ENCODE measurements around the gene FAM89B. TPM values are rescaled to one million over a fixed set of nuclear protein-coding genes. Genes with fewer than 3 reads are reported as not detected.

FAM89B gene
- total RNA-seq, 6 donors from 2014 or later = 27.9 to 65.8 (median 45.3) TPM

DNA sequence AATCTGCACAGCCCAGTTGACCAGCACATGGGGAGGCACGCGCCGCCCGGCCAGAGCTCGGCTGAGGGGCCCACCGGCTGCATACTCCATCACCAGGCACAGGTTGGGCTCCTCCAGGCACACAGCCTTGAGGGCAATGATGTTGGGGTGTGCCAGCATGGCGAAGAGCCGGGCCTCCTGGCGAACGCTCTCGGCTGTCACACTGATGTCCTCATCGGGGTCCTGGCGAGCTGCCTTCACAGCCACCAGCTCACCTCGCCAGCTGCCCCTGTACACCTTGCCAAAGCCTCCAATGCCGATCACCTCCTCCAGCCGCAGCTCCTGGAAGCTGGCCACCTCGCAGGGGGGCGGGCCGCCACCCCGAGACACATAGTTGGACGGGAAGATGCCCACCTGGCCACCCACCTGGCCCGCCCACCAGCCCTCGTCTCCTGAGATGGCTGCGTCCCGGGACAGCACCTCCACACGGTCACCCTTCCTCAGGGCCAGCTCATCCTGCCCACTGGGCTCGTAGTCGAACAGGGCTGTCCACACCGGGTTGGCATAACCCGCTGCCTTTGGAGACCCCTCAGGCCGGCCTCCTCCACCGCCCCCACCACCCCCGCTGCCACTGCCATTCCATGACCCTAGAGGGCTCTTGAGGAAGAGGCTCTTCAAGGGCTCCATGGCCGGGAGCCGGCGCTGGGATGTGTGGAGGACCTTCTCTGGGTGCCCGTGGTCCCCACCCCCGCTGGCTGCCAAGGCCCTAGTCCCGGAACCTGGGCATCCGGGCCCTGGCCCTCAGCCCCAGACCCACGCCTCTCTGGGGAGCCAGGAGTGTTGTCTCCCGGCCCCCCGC, 41.0 kb downstream of the FAM89B start:
- peak overlapping the region; percentile 94 to 96 (median 95) for H3K27ac ChIP-seq
- peak in 1 of 2 donors; percentile 88 for DNase-seq
- H3K4me1 ChIP-seq = peaks cover 56 to 70% (median 66%) of the 10 kb centered on the region in 4 donors
- peaks cover 9 to 39% (median 20%) of the 10 kb centered on the region in 4 donors for H3K36me3 ChIP-seq
- WGBS, 2 donors = 13 to 25% methylated on average over 4 to 30 of the region's 43 CpGs
- H3K27me3 ChIP-seq = no peaks in the 10 kb centered on the region
- no peaks in the 10 kb centered on the region for H3K9me3 ChIP-seq
- H3K4me3 ChIP-seq = peak overlapping the region; percentile 64 to 100 (median 96)
- TF ChIP-seq, protein P1, sequence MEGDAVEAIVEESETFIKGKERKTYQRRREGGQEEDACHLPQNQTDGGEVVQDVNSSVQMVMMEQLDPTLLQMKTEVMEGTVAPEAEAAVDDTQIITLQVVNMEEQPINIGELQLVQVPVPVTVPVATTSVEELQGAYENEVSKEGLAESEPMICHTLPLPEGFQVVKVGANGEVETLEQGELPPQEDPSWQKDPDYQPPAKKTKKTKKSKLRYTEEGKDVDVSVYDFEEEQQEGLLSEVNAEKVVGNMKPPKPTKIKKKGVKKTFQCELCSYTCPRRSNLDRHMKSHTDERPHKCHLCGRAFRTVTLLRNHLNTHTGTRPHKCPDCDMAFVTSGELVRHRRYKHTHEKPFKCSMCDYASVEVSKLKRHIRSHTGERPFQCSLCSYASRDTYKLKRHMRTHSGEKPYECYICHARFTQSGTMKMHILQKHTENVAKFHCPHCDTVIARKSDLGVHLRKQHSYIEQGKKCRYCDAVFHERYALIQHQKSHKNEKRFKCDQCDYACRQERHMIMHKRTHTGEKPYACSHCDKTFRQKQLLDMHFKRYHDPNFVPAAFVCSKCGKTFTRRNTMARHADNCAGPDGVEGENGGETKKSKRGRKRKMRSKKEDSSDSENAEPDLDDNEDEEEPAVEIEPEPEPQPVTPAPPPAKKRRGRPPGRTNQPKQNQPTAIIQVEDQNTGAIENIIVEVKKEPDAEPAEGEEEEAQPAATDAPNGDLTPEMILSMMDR (IDR thresholded peaks at IDR 0.05) = no peak
- no peak for TF ChIP-seq POLR2AphosphoS5 (IDR thresholded peaks at IDR 0.05)
- TF ChIP-seq POLR2A (IDR thresholded peaks at IDR 0.05) = no peak
- TF ChIP-seq EP300 (IDR thresholded peaks at IDR 0.05) = no peak
- no peak for ATAC-seq (ENCODE audit: low FRiP score in 2 of 2)

DNA sequence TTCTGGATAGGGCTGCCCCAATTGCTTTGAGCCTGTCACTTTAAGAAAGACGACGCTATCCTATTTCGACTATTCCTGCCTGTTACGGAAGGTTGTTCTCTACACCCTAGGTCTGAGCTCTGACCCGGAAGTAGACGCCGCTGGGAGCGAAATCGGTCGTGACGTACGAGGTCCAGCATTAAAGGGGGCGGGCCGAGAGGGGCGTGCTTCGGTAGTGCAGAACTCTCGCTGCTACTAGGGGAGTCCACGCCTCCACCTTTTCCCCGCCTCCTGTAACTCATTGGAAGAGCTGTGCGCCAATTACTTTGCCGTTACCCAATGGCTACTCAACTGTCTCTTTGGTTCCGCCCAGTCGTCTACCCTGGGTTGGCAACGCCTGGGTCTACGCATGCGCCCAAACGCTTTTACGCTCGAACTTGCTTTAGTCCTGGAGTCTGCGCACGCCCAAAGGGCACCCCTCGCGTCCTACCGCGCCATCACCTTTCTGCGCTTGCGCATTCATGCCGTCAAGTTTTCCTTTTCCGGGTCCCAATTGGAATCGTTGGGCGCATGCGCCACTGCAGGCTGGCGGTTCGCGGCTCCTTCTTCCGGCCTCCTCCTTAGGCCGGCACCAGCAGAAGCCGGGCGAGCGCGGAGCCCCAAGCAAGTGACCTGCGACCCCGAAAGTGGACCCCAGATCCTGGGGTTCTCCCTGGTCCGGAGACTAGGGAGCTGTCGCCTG, 43.1 kb downstream of the FAM89B start, which contains the start of gene PCNX3:
TSS of gene PCNX3 (plus strand) at position 548 of the 721 bp plus-strand sequence. CDS start 536 bp downstream, outside the sequence.
- peak; percentile 89 to 95 for ATAC-seq (ENCODE audit: low FRiP score in 2 of 2)
- Histone ChIP-seq H3K27ac (peak within 1 kb of the TSS; percentile 94 to 96 (median 95)), H3K36me3 (peaks cover 21 to 43% (median 34%) of the 10 kb centered on the region in 4 donors), H3K9me3 (no peaks in the 10 kb centered on the region), H3K4me1 (peaks cover 37 to 59% (median 47%) of the 10 kb centered on the region in 4 donors), H3K27me3 (no peaks in the 10 kb centered on the region), H3K4me3 (peak within 1 kb of the TSS; percentile 94 to 100 (median 98))
- DNase-seq = peak; percentile 95 to 100
- TF ChIP-seq POLR2A (IDR thresholded peaks at IDR 0.05) (peak in 3 of 4 donors; percentile 25 to 75 (median 57)), POLR2AphosphoS5 (IDR thresholded peaks at IDR 0.05) (peak; percentile 59 to 80), EP300 (IDR thresholded peaks at IDR 0.05) (no peak)
- TF ChIP-seq, protein P1 (IDR thresholded peaks at IDR 0.05) = peak in 1 of 6 experiments; percentile 28
- 0 to 1% methylated on average over 33 to 40 of the region's 55 CpGs for WGBS, 2 donors

DNA sequence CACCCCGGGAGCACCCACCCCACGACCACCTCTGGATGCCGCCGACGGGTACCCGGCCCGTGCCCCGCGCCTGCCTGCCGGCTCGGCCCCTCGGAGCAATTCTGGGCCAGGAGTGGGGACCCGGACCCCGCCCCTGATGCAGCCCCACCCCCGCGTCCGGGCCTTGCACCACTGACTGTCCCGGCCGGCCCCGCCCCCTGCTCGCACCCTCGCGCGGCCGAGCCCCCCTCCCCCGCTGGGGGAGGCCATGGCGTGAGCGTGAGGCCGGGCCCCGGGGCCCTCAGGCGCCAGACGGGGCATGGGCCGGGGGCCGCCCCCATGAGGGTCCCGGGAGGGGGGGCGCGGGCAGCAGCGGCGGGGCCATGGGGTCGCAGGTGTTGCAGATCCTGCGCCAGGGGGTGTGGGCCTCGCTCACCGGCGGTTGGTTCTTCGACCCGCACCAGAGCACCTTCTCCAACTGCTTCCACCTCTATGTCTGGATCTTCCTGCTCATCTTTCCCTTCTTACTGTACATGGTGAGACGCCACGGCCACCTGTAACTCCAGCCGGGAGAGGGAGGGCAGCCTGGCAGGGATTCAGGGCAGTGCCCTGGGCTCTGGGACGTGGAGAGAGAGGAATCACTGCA, 43.7 kb downstream of the FAM89B start:
- ATAC-seq (ENCODE audit: low FRiP score in 2 of 2) (no peak), DNase-seq (peak in 1 of 2 donors; percentile 94)
- 3% methylated on average over 8 to 15 of the region's 50 CpGs for WGBS, 2 donors
- H3K9me3 ChIP-seq = no peaks in the 10 kb centered on the region
- peaks cover 21 to 50% (median 41%) of the 10 kb centered on the region in 4 donors for H3K36me3 ChIP-seq
- TF ChIP-seq POLR2AphosphoS5 (IDR thresholded peaks at IDR 0.05) (no peak), POLR2A (IDR thresholded peaks at IDR 0.05) (no peak), EP300 (IDR thresholded peaks at IDR 0.05) (no peak)
- TF ChIP-seq, protein P1 (IDR thresholded peaks at IDR 0.05) = no peak
- H3K27me3 ChIP-seq = no peaks in the 10 kb centered on the region
- H3K4me3 ChIP-seq = peak overlapping the region; percentile 94 to 100 (median 98)
- peaks cover 32 to 56% (median 40%) of the 10 kb centered on the region in 4 donors for H3K4me1 ChIP-seq
- peak overlapping the region; percentile 94 to 96 (median 95) for H3K27ac ChIP-seq

DNA sequence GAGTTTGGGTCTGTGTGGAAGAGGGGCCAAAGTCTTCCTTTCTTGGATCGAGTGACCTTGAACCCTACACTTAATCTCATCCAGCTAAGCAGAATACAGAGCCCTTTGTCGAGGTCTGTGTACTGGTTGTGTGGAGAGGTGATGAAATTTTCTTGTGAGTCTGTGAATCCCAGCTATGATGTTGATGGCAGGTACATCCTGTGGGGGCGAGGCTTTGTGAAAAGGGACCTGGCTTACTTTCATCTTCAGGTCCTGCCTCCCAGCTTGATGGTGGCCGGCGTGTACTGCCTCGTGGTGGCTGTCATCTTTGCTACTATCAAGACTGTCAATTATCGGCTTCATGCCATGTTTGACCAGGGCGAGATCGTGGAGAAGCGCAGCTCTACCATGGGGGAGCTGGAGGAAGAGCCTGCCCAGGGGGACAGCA, 44.2 kb downstream of the FAM89B start:
- 56 to 71% methylated on average over 10 of the region's 10 CpGs for WGBS, 2 donors
- H3K4me1 ChIP-seq = peaks cover 27 to 51% (median 35%) of the 10 kb centered on the region in 4 donors
- ATAC-seq (ENCODE audit: low FRiP score in 2 of 2) (no peak), DNase-seq (no peak)
- H3K27ac ChIP-seq = peak overlapping the region; percentile 94 to 96 (median 95)
- H3K36me3 ChIP-seq = peaks cover 21 to 55% (median 43%) of the 10 kb centered on the region in 4 donors
- H3K4me3 ChIP-seq = peak overlapping the region; percentile 94 to 100 (median 98)
- no peak for TF ChIP-seq POLR2AphosphoS5 (IDR thresholded peaks at IDR 0.05)
- TF ChIP-seq, protein P1 (IDR thresholded peaks at IDR 0.05) = no peak
- no peak for TF ChIP-seq EP300 (IDR thresholded peaks at IDR 0.05)
- TF ChIP-seq POLR2A (IDR thresholded peaks at IDR 0.05) = no peak
- H3K27me3 ChIP-seq = no peaks in the 10 kb centered on the region
- H3K9me3 ChIP-seq = no peaks in the 10 kb centered on the region
